Measurements from ENCODE around the gene TMEM91.
"Not testable (repeated sequence)": the region's sequence is repeated elsewhere in the genome, so short reads cannot be mapped to it uniquely, and the experiment has no call there.

TMEM91 gene

DNA sequence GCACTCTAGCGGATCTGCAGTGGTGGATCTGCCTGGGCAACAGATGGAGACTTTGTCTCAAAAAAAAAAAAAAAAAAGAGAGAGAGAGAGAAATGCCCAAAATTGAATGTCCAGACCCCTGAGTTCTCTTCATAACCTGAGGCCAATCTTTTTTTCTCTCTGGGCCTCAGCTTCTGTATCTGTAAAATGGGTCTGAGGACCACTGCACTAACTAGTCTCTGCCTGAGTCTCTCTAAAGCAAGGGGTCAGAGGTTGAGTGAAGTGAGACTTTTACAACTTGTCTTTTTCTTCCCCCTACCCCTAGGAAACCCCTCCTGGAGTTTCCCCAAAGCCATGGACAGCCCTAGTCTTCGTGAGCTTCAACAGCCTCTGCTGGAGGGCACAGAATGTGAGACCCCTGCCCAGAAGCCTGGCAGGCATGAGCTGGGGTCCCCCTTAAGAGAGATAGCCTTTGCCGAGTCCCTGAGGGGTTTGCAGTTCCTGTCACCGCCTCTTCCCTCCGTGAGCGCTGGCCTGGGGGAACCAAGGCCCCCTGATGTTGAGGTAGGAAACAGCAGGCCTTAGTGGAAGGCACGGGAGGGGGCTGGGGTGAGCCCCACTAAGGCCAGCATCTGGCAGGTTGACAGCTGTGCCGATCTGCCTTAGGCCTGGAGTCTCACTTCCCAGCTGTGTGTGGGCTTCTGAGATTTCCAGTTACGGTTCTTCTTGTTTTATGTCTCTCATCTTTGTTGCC is 1.8 kb downstream of the TMEM91 start:
- TF ChIP-seq CTCF (conservative IDR thresholded peaks at IDR 0.05; ENCODE audit: low read depth, low read length) = no peak
- no peak overlapping the region for H3K4me3 ChIP-seq (ENCODE audit: low read length)
- DNase-seq (ENCODE audit: low read depth) = no peak

- DNase-seq (ENCODE audit: low read depth); H3K4me3 ChIP-seq (ENCODE audit: low read length): not testable (repeated sequence)
Observed at GRCh38 chr19:41381536-41381935, 5.2 kb downstream of the TMEM91 start.

DNA sequence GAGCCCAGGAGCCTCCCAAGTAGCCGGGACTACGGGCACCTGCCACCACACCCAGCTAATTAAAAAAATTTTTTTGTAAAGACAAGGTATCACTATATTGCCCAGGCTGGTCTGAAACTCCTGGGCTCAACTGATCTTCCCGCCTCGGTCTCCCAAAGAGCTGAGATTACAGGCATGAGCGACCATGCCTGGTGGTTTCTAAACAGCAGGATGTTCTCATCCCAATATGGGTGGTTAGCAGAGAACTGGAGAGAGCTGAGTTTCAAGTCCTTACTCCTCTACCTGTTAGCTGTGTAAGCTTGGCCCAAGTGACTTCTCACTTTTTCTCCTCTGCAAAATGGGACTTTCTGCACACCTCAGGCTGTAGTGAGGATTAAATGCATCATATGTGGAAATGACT is 8.0 kb downstream of the TMEM91 start:
- H3K4me3 ChIP-seq (ENCODE audit: low read length) = no peak overlapping the region
- no peak for DNase-seq (ENCODE audit: low read depth)
- no peak for TF ChIP-seq CTCF (conservative IDR thresholded peaks at IDR 0.05; ENCODE audit: low read depth, low read length)

DNA sequence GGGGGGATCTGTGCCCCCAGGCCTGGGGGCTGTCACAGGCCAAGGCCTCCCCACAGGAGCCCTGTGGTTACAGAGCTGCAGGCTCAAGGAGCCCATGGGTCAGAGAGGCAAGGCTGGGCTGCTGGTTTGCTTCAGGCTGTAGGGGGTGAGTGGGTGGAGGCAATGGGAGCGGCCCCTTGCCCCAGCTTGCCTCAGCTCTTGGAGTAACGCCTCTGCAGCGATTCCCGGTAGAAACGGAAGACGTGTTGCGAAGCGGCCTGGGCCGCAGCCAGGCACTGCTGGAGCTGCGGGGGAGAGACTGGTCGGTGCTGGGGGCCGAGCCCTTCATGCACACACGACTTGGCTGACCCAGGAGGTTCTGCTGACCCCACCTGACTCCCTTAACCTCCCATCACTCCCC is 10.1 kb downstream of the TMEM91 start:
- H3K4me3 ChIP-seq (ENCODE audit: low read length) = no peak overlapping the region
- DNase-seq (ENCODE audit: low read depth) = no peak
- TF ChIP-seq CTCF (conservative IDR thresholded peaks at IDR 0.05; ENCODE audit: low read depth, low read length) = no peak

DNA sequence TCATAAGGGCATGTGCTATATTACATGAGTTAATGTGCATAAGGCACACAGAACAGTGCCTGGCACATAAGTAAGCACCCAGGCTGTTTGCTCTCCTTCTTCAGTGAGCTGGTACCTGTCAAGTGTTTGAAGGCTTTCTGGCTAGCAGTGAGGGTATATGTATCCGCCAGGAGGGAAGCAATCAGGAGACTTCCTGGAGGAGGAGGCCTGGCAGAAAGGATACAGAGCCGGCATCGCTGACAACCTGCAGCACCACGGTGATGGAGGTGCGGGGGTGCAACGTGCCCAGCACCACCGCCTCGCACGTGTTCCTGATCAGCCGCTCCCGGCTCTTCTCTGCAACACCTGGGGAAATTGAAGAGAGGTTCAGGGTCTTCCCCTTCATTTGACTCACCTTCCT is 15.3 kb downstream of the TMEM91 start:
- no peak for DNase-seq (ENCODE audit: low read depth)
- TF ChIP-seq CTCF (conservative IDR thresholded peaks at IDR 0.05; ENCODE audit: low read depth, low read length) = no peak
- no peak overlapping the region for H3K4me3 ChIP-seq (ENCODE audit: low read length)

DNA sequence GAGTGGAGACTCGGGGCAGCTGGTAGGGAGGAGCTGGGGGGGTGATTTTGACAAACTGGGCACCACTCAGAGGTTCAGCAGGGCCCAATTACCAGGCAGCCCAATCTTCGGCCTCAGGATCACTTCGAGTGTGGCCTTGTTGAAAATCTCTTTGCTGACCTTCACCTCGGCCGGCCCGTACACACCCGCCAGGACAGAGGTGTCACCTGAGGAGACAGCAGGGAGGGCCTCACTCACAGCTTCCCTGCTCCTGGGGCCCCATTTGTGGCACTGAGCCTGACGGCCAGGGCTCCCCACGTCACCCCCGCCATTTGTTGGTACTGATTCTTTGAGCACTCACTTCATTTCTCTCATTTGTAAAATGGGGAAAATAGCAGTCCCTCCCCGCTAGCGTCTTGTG is 16.4 kb downstream of the TMEM91 start:
- H3K4me3 ChIP-seq (ENCODE audit: low read length) = no peak overlapping the region
- no peak for TF ChIP-seq CTCF (conservative IDR thresholded peaks at IDR 0.05; ENCODE audit: low read depth, low read length)
- no peak for DNase-seq (ENCODE audit: low read depth)

- no peak for DNase-seq (ENCODE audit: low read depth)
- H3K4me3 ChIP-seq (ENCODE audit: low read length) = no peak overlapping the region
- no peak for TF ChIP-seq CTCF (conservative IDR thresholded peaks at IDR 0.05; ENCODE audit: low read depth, low read length)
Observed at GRCh38 chr19:41395355-41395754, 19.0 kb downstream of the TMEM91 start.
